C4-2B (cell line): ENCODE results near the gene TGM6.

Experiments
- CTCF ChIP-seq: fragments of 450-650 bp; conservative IDR thresholded peaks from 2 replicates; pipeline ENCODE4 v1.5.1; 2017; ENCODE audit warnings: mild to moderate bottlenecking
- ZFX ChIP-seq: fragments of 450-650 bp; IDR thresholded peaks from 2 replicates; pipeline ENCODE4 v1.6.1; 2017

- TF ChIP-seq CTCF = no peak
- no peak for TF ChIP-seq ZFX
These were observed 38.5 kb upstream of the TGM6 start for GRCh38 chr20:2342243-2342642.
